HG02840 (cell line): ENCODE measurements around the gene SPSB1.

Experiments used
- ATAC-seq: cut with Tn5 transposase; IDR thresholded peaks from one replicate; pipeline ENCODE4 v1.9.1; 2021; ENCODE audit warnings: mild to moderate bottlenecking, moderate library complexity, moderate number of reproducible peaks; ENCODE audit not compliant: unreplicated experiment, low FRiP score

The SPSB1 gene

GRCh38 chr1:9317072-9317471, 24.4 kb downstream of the SPSB1 start:
- ATAC-seq = no peak

GRCh38 chr1:9317591-9318417, 25.1 kb downstream of the SPSB1 start:
- no peak for ATAC-seq

- no peak for ATAC-seq
Observed at GRCh38 chr1:9319208-9319788, 26.6 kb downstream of the SPSB1 start.

GRCh38 chr1:9319789-9320519, 27.3 kb downstream of the SPSB1 start:
- ATAC-seq = no peak

- ATAC-seq = no peak
Observed at GRCh38 chr1:9320520-9321479, 28.1 kb downstream of the SPSB1 start.

- ATAC-seq = no peak
Observed at GRCh38 chr1:9321480-9321849, 28.8 kb downstream of the SPSB1 start.

GRCh38 chr1:9321986-9322660, 29.4 kb downstream of the SPSB1 start:
- ATAC-seq = no peak

GRCh38 chr1:9322661-9323244, 30.1 kb downstream of the SPSB1 start:
- no peak for ATAC-seq

GRCh38 chr1:9324246-9325096, 31.8 kb downstream of the SPSB1 start:
- ATAC-seq = no peak

- no peak for ATAC-seq
Observed at GRCh38 chr1:9326596-9326995, 33.9 kb downstream of the SPSB1 start.

GRCh38 chr1:9328201-9328600, 35.5 kb downstream of the SPSB1 start:
- no peak for ATAC-seq

GRCh38 chr1:9328715-9329114, 36.0 kb downstream of the SPSB1 start:
- ATAC-seq = no peak

- no peak for ATAC-seq
Observed at GRCh38 chr1:9331016-9331415, 38.3 kb downstream of the SPSB1 start.

GRCh38 chr1:9331558-9332346, 39.1 kb downstream of the SPSB1 start:
- no peak for ATAC-seq

GRCh38 chr1:9332513-9333143, 39.9 kb downstream of the SPSB1 start:
- ATAC-seq = no peak

- no peak for ATAC-seq
Observed at GRCh38 chr1:9338397-9339246, 45.9 kb downstream of the SPSB1 start.
